Activated CD8-positive, alpha-beta T cell treated with anti-CD3 and anti-CD28 coated beads, Interleukin-2, amount 10 ng/mL, durations not matched to agents 7 days and 5 days (primary cell): ENCODE data around the gene RHPN2. TPM values are rescaled to one million over a fixed set of nuclear protein-coding genes. Genes with fewer than 3 reads are reported as not detected.
"Not testable (repeated sequence)": the region's sequence is repeated elsewhere in the genome, so short reads cannot be mapped to it uniquely, and the experiment has no call there.

Experiments used
- ATAC-seq: fragments of 150-1000 bp; cut with Tn5 transposase; one replicate; pipeline ENCODE4 v1.10.0; 2021; ENCODE audit warnings: moderate library complexity
- CTCF ChIA-PET: fragments of 350-600 bp; sonication (Branson Sonifier 250); formaldehyde crosslinking; loops from one replicate; lab custom pipeline; 2021; ENCODE audit warnings: antibody characterized with exemption; lab: Charles Lee
- POLR2A ChIA-PET: fragments of 350-600 bp; sonication (Branson Sonifier 250); formaldehyde crosslinking; loops from one replicate; lab custom pipeline; 2021; ENCODE audit warnings: antibody characterized with exemption; lab: Charles Lee
- DNase-seq: peaks from one replicate; pipeline ENCODE4 v3.0.0-alpha.2; 2020
- H3K27ac Mint-ChIP-seq: one replicate; pipeline ENCODE4 v1.8.0; 2021; ENCODE audit warnings: mild to moderate bottlenecking, mixed read lengths
- H3K27me3 Mint-ChIP-seq: one replicate; pipeline ENCODE4 v1.8.0; 2021; ENCODE audit warnings: low read depth, mixed read lengths
- H3K36me3 Mint-ChIP-seq: one replicate; pipeline ENCODE4 v1.8.0; 2021; ENCODE audit warnings: low read depth, mixed read lengths
- H3K4me1 Mint-ChIP-seq: one replicate; pipeline ENCODE4 v1.8.0; 2021; ENCODE audit warnings: low read depth, mixed read lengths
- H3K4me3 Mint-ChIP-seq: one replicate; pipeline ENCODE4 v1.8.0; 2021; ENCODE audit warnings: mild to moderate bottlenecking, mixed read lengths
- H3K9me3 Mint-ChIP-seq: one replicate; pipeline ENCODE4 v1.8.0; 2022; ENCODE audit warnings: mixed read lengths; ENCODE audit not compliant: insufficient read depth
- total RNA-seq, 2 experiments: library from RNA; stranded (reverse); gene quantifications; one replicate each; pipeline ENCODE4 v1.2.3, GENCODE V29; 2021

RHPN2 gene
- total RNA-seq, 2 experiments from 2014 or later: 2.5 to 3.0 TPM

GRCh38 chr19:33063356-33063752 is 1.3 kb downstream of the RHPN2 start:
- peaks cover 9% of the 10 kb centered on the region for H3K4me1 Mint-ChIP-seq
- ATAC-seq (no peak), DNase-seq (no peak)
- peaks cover 24% of the 10 kb centered on the region for H3K27me3 Mint-ChIP-seq
- ChIA-PET CTCF (no interaction called here), POLR2A (no interaction called here)
- no peaks in the 10 kb centered on the region for H3K36me3 Mint-ChIP-seq
- no peaks in the 10 kb centered on the region for H3K9me3 Mint-ChIP-seq
- no peak overlapping the region for H3K27ac Mint-ChIP-seq
- no peak overlapping the region for H3K4me3 Mint-ChIP-seq

GRCh38 chr19:33062902-33063301 is 1.8 kb downstream of the RHPN2 start:
- CTCF ChIA-PET: no interaction called here
- H3K36me3 Mint-ChIP-seq: no peaks in the 10 kb centered on the region
- H3K4me3 Mint-ChIP-seq: no peak overlapping the region
- ATAC-seq: no peak
- no peak overlapping the region for H3K27ac Mint-ChIP-seq
- no peak for DNase-seq
- H3K27me3 Mint-ChIP-seq: peaks cover 24% of the 10 kb centered on the region
- H3K9me3 Mint-ChIP-seq: no peaks in the 10 kb centered on the region
- POLR2A ChIA-PET: no interaction called here
- peaks cover 9% of the 10 kb centered on the region for H3K4me1 Mint-ChIP-seq

GRCh38 chr19:33060586-33060985 is 4.1 kb downstream of the RHPN2 start:
- no peaks in the 10 kb centered on the region for H3K9me3 Mint-ChIP-seq

GRCh38 chr19:33055718-33056117 is 9.0 kb downstream of the RHPN2 start:
- H3K9me3 Mint-ChIP-seq: no peaks in the 10 kb centered on the region
- CTCF ChIA-PET: no interaction called here
- no peak overlapping the region for H3K4me3 Mint-ChIP-seq
- H3K27ac Mint-ChIP-seq: no peak overlapping the region
- ATAC-seq (no peak), DNase-seq (no peak)
- peaks cover 5% of the 10 kb centered on the region for H3K27me3 Mint-ChIP-seq
- no peaks in the 10 kb centered on the region for H3K4me1 Mint-ChIP-seq
- POLR2A ChIA-PET: interaction anchor here (0.7 kb wide), 1 partner anchor 318 kb away, joined by 4 read pairs; the partner anchor contains the start of gene CEBPG
- no peaks in the 10 kb centered on the region for H3K36me3 Mint-ChIP-seq

More at GRCh38 chr19:33060586-33060985, 4.1 kb downstream of the RHPN2 start:
- ChIA-PET CTCF (no interaction called here), POLR2A (interaction anchor here (0.7 kb wide), 1 partner anchor 20 kb away, joined by 3 read pairs; the partner anchor contains the start of gene GPATCH1)
- Mint-ChIP-seq H3K4me1 (peaks cover 9% of the 10 kb centered on the region), H3K4me3 (no peak overlapping the region), H3K36me3 (no peaks in the 10 kb centered on the region), H3K27me3 (peaks cover 18% of the 10 kb centered on the region), H3K27ac (no peak overlapping the region)
- DNase-seq: no peak
- no peak for ATAC-seq

- Mint-ChIP-seq H3K9me3 (no peaks in the 10 kb centered on the region), H3K4me1 (no peaks in the 10 kb centered on the region), H3K27me3 (peaks cover 2% of the 10 kb centered on the region), H3K27ac (no peak overlapping the region), H3K4me3 (no peak overlapping the region), H3K36me3 (no peaks in the 10 kb centered on the region)
- ChIA-PET CTCF (no interaction called here), POLR2A (interaction anchor here (0.6 kb wide), 1 partner anchor 108 kb away, joined by 3 read pairs; no protein-coding TSS in a partner anchor)
- DNase-seq (no peak), ATAC-seq (no peak)
Measured at GRCh38 chr19:33054623-33055022, 10.1 kb downstream of the RHPN2 start.

GRCh38 chr19:33052352-33052972 is 12.2 kb downstream of the RHPN2 start:
- DNase-seq: no peak
- CTCF ChIA-PET: interaction anchor here (0.6 to 1.0 kb wide), 2 partner anchors 12 to 28 kb away, joined by 3 read pairs; no protein-coding TSS in a partner anchor
- H3K27me3 Mint-ChIP-seq: no peaks in the 10 kb centered on the region

GRCh38 chr19:33050110-33050509 is 14.6 kb downstream of the RHPN2 start:
- no peak overlapping the region for H3K27ac Mint-ChIP-seq
- no peak for ATAC-seq
- no peak for DNase-seq
- ChIA-PET POLR2A (no interaction called here), CTCF (no interaction called here)
- H3K36me3 Mint-ChIP-seq: no peaks in the 10 kb centered on the region
- no peaks in the 10 kb centered on the region for H3K4me1 Mint-ChIP-seq
- H3K27me3 Mint-ChIP-seq: no peaks in the 10 kb centered on the region
- no peak overlapping the region for H3K4me3 Mint-ChIP-seq
- H3K9me3 Mint-ChIP-seq: no peaks in the 10 kb centered on the region

More at GRCh38 chr19:33052352-33052972, 12.2 kb downstream of the RHPN2 start:
- POLR2A ChIA-PET: no interaction called here
- Mint-ChIP-seq H3K36me3 (no peaks in the 10 kb centered on the region), H3K4me3 (no peak overlapping the region), H3K4me1 (no peaks in the 10 kb centered on the region), H3K27ac (no peak overlapping the region), H3K9me3 (no peaks in the 10 kb centered on the region)
- no peak for ATAC-seq

- Mint-ChIP-seq H3K4me3 (no peak overlapping the region), H3K9me3 (no peaks in the 10 kb centered on the region), H3K36me3 (no peaks in the 10 kb centered on the region), H3K27me3 (no peaks in the 10 kb centered on the region), H3K4me1 (no peaks in the 10 kb centered on the region), H3K27ac (no peak overlapping the region)
- ATAC-seq: no peak
- ChIA-PET CTCF (no interaction called here), POLR2A (no interaction called here)
- DNase-seq: no peak
Measured at GRCh38 chr19:33048806-33049676, 15.6 kb downstream of the RHPN2 start.

- DNase-seq (no peak), ATAC-seq (no peak)
- H3K27me3 Mint-ChIP-seq: no peaks in the 10 kb centered on the region
- H3K36me3 Mint-ChIP-seq: no peaks in the 10 kb centered on the region
- no peak overlapping the region for H3K27ac Mint-ChIP-seq
- ChIA-PET POLR2A (no interaction called here), CTCF (interaction anchor here (0.7 kb wide), 1 partner anchor 71 kb away, joined by 3 read pairs; no protein-coding TSS in a partner anchor)
- H3K9me3 Mint-ChIP-seq: no peaks in the 10 kb centered on the region
- no peaks in the 10 kb centered on the region for H3K4me1 Mint-ChIP-seq
- no peak overlapping the region for H3K4me3 Mint-ChIP-seq
Measured at GRCh38 chr19:33047422-33047821, 17.3 kb downstream of the RHPN2 start.

GRCh38 chr19:33041828-33042160 is 22.9 kb downstream of the RHPN2 start:
- H3K27ac Mint-ChIP-seq, H3K4me1 Mint-ChIP-seq, H3K9me3 Mint-ChIP-seq, POLR2A ChIA-PET, ATAC-seq, H3K4me3 Mint-ChIP-seq, H3K36me3 Mint-ChIP-seq, DNase-seq, H3K27me3 Mint-ChIP-seq: not testable (repeated sequence)
- CTCF ChIA-PET: interaction anchor here (1.2 kb wide), 1 partner anchor 30 kb away, joined by 3 read pairs; no protein-coding TSS in a partner anchor

- ATAC-seq: no peak
- ChIA-PET POLR2A (no interaction called here), CTCF (interaction anchor here (1.2 kb wide), 1 partner anchor 30 kb away, joined by 3 read pairs; no protein-coding TSS in a partner anchor)
- no peak overlapping the region for H3K27ac Mint-ChIP-seq
- H3K27me3 Mint-ChIP-seq: no peaks in the 10 kb centered on the region
- H3K4me3 Mint-ChIP-seq: no peak overlapping the region
- peaks cover 2% of the 10 kb centered on the region for H3K36me3 Mint-ChIP-seq
- peaks cover 10% of the 10 kb centered on the region for H3K4me1 Mint-ChIP-seq
- no peaks in the 10 kb centered on the region for H3K9me3 Mint-ChIP-seq
- no peak for DNase-seq
Measured at GRCh38 chr19:33040994-33041827, 23.5 kb downstream of the RHPN2 start.
